Stimulated activated CD4-positive, alpha-beta T cell treated with anti-CD3 and anti-CD28 coated beads, Interleukin-1b, Interleukin-23, amount 100 ng/mL, for 1 hour (primary cell): ENCODE results near the gene MYB.
A peak's percentile ranks its signal among the peaks of the same experiment; 100 is the strongest.
"Not testable (repeated sequence)": the region's sequence is repeated elsewhere in the genome, so short reads cannot be mapped to it uniquely, and the experiment has no call there.

ENCODE experiments used
- DNase-seq, 2 donors: peaks; one replicate each; pipeline ENCODE4 v3.0.0-alpha.2; 2020; ENCODE audit warnings: low read depth in 2 of 2

The MYB gene

GRCh38 chr6:135180542-135181332 lies at the start of gene MYB:
TSS of gene MYB (plus strand) at chr6:135181308. CDS start at chr6:135181514, 206 bp downstream.
- peak; percentile 37 to 40 for DNase-seq

DNA sequence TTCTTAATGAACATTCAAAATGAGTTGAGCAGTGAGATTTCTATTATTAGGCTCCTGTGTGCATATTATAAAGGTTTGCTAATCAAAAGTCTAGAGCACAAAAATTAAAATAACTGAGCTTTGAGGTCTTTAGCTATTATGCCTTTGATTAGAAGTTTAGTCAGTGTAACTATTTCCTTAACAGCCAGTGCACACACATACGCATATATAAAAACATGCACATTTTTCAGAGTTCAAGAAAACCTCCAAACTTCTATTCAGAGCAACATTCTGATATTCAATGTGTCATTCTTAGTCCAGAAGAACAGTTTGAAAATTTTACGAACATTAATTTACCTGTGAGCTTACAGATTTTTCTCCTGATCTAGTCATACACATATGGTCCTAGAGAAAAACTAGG lies 48.3 kb upstream of the MYB start:
- no peak for DNase-seq

DNA sequence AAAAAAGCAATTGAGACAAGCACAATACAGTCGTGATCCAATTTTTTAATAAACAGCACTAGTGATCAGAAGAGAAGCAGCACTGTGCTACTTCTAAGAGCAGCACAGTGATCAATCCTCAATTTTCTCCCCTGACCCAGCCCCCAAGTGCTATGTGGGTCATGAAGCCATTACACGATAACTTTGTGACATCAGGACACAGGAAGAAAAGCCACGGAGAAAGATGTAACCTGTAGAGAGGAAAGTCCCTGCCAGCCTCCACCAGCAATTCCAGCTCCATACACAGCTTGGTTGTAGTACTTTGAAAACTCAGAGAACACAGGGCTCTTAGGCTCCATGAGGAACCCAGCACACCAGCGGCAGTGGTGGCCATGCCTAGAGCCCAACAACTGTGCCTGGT lies 45.3 kb upstream of the MYB start:
- no peak for DNase-seq

DNA sequence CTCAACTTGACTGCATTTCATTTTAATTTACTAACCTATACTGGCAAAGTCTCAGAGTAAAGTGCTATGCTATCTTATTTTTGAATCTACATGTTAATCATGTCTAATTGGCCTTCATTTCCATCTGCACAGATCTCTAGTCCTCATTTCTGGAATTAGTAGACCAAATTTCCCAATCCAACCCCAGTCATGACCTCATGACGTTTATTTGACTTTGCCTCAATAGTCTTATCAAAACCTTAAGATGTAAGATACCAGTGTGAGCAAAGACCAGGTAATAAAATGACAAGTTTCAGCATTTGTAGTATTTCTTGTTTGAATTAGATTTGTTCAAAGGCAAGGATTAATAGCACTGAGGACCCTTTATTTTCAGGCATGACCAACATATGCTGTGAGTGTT lies 43.3 kb upstream of the MYB start:
- DNase-seq, result no peak

- no peak for DNase-seq
These were observed 39.9 kb upstream of the MYB start for GRCh38 chr6:135141182-135141581.

DNA sequence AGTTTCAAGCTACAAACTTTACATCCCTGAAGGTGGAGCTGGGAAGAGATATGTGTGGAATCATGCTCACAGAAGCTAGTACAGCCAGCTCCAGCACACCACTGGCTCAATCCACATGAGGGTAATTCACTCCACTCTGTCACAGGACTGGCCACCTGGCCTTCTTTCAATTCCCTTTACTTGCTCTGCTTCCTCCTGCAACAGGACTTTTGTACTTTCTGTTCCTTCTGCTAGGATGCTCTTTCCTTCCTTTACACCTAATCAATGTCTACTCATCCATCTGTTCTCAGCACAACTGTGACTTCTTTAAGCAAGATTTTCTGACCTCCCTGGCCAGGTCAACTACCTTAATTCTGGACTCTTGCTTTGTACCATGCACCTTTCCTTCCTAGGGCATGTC lies 39.4 kb upstream of the MYB start:
- DNase-seq, result no peak

DNA sequence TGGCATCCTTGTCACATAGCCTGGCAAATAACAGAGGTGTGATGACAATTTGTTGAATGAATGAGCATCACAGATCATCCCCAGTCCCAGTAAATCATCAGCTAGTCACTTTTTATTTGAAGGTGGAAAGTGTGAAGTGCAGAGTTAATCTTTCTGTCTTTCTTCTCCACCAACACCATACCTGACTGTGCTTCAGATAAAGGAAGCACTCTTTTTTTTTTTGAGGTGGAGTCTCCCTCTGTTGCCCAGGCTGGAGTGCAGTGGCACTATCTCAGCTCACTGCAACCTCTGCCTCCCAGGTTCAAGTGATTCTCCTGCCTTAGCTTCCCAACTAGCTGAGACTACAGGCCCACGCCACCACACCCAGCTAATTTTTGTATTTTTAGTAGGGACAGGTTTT lies 38.9 kb upstream of the MYB start:
- not testable (repeated sequence) for DNase-seq

DNA sequence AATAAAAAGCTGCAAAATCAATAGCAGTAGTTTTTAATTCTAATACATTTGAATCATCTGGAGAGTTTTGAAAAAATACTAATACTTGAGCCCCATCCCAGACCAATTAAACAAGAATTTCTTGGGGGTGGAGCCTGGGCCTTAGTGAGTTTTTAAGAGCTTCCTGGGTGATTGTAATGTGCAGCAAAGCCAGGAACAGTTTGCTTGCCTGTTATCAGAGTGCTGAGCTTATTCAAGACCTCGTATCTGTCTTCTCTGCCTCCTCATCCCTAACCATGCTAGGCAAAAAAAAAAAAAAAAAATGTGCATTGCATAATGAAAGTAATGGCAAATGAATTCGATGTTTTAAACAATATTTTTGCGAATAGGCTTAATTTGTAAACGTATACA lies 36.4 kb upstream of the MYB start:
- DNase-seq, result no peak

- DNase-seq, result no peak
These were observed 35.9 kb upstream of the MYB start for GRCh38 chr6:135145063-135145800.

DNA sequence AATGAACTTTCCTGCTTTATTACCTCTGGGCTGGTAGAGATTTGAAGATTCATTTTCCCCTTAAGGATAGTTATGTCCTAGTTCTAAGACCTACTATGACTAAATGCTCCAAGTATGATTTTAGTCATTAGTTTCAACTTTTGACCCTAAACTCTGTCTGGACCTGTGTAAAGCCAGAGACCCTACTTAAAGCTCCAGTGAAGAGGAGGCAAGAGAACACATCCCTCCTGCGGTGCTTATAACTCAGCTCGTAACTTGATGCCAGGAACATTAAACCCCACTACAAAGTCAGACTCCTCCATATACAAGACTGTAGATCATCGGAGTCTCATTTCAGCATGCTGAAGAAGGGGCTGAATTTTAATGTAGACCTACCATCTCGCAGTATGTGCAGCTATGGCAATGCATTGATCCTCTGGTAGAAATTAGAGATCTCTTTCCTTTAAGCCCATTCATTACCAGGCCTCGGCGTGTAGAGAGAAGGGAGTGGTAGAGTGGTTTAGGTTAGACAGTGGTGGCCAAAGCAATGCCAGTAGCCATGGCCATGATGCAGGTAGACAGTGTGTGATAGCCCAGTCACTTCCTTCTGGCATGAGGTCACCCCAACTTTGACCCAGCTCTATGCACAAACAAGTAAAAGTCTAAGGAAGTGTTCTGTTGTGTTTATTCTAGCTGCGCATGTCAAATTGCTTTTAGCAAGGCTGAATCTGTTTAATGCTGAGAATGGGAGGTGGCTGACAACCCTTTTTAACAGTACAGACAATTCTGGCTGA lies 34.8 kb upstream of the MYB start:
- DNase-seq, result no peak

- no peak for DNase-seq
These were observed 33.2 kb upstream of the MYB start for GRCh38 chr6:135147637-135148592.

DNA sequence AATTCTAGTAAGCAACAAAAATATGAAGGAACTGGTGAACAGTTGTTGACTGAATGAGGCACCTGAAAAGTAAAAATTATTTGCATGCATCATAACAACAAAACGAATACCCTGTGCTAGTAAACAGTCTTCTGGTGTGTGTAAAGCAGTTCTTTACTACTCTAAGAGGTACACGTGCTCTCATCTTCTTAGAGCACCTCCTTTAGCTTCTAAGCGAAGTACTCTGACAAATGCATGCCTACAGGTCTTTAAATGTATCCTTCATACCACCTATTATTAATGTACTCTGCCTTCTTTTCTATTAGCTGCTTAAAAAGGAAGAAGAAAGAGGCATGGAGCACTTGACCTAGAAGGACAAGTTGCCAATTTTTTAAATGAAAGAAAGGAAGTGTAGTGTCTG lies 32.2 kb upstream of the MYB start:
- no peak for DNase-seq

DNA sequence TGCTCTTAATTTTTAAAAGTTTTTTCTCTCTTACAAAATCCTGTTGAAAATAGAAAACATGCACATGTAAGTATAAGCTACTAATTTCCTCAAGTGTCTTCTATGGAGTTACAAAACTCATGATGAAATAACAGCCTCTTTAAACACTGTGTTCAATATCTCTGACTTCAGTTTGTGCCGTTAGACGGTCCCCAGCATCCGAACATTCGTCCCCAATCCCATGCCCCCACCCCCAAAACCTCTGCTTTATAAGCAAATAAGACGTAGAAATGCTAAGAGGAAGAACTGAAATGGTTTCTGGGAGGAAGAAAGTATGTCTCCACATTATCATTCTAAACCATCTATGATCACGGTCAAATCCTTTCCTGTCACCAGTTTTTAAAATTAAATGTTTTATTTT lies 31.7 kb upstream of the MYB start:
- DNase-seq, result no peak

GRCh38 chr6:135150481-135150880 lies 30.6 kb upstream of the MYB start:
- not testable (repeated sequence) for DNase-seq

- DNase-seq, result not testable (repeated sequence)
These were observed 27.0 kb upstream of the MYB start for GRCh38 chr6:135154125-135154524.

- no peak for DNase-seq
These were observed 22.7 kb upstream of the MYB start for GRCh38 chr6:135158397-135158796.

- DNase-seq, result no peak
These were observed 21.6 kb upstream of the MYB start for GRCh38 chr6:135159531-135159930.

DNA sequence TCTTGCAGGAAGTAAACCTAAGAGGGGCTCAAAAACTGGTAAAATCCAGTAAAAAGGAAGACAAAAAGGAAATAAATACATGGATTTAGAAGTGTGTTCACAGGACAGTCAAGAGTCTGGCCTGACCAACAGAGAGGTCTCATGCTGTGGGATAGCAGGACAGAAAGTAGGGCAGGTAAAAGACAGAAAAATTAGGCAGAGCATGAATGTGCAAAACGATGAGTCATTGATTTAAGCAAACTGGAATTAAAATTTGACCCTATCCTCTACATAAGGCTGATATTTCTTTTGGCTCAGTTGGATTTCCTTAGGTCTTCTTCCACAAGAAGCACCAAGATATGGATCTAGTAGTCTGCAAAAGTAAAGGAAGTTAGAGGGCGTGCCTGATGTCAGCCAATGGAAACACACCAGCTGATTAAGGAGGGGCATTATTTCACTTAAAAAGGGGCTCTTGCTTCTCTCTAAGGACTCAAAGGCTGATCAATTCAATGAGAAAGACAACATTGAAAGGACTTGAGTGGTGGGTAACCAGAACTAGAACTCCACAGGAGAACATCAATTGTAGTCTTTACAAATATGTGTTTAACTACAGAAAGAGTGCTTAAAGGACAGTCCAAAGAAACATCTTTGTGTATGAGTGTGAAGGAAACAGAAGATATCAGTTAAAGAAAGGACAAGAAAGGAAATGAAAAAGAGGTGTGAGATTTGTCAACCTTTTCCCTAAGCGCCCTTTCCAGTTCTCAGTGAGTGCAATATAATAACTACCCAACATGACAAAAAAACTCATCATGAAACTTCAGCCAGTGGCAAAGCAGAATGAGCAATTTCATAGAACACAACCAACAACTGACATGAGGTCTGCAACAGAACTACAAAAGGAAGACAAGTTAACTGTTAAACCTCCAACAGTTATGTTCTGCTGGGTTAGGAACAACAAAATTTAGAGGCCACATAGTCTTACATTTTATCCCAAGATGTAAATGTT lies 19.4 kb upstream of the MYB start:
- no peak for DNase-seq

GRCh38 chr6:135162678-135163439 lies 18.2 kb upstream of the MYB start:
- no peak for DNase-seq

DNA sequence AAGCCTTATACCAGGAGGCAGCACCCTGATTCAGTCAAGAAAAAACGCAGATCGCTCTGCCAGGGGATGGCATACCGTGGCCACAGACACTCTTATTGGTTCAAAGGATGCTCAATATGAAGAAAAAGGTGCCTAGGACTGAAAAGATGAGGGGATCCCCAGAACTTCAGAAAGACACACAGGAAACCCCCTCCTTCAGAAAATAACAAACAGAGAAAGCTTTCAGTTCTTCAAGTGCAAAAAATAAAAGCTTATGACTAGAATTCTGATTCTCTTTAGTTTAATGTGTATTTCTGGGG lies 17.7 kb upstream of the MYB start:
- peak in 1 of 2 donors; percentile 27 for DNase-seq
